ENCODE data around the gene PRMT9.

The PRMT9 gene

GRCh38 chr4:147626903-147627302 is 57.1 kb downstream of the PRMT9 start:
- H3K4me3 ChIP-seq (replicated peaks; ENCODE audit: low read depth, low read length) = no peak overlapping the region
- no peak for TF ChIP-seq CTCF (IDR thresholded peaks at IDR 0.05; ENCODE audit: low read depth, low read length, missing control alignments)
- no peak for DNase-seq (ENCODE audit: extremely low read depth, low read depth)

GRCh38 chr4:147625733-147626132 is 58.2 kb downstream of the PRMT9 start:
- H3K4me3 ChIP-seq (replicated peaks; ENCODE audit: low read depth, low read length) = no peak overlapping the region
- TF ChIP-seq CTCF (IDR thresholded peaks at IDR 0.05; ENCODE audit: low read depth, low read length, missing control alignments) = no peak
- DNase-seq (ENCODE audit: extremely low read depth, low read depth) = no peak

- TF ChIP-seq CTCF (IDR thresholded peaks at IDR 0.05; ENCODE audit: low read depth, low read length, missing control alignments) = no peak
- H3K4me3 ChIP-seq (replicated peaks; ENCODE audit: low read depth, low read length) = no peak overlapping the region
- no peak for DNase-seq (ENCODE audit: extremely low read depth, low read depth)
These were observed 63.6 kb downstream of the PRMT9 start for GRCh38 chr4:147620315-147620714.

GRCh38 chr4:147617841-147618691 is 65.9 kb downstream of the PRMT9 start:
- TF ChIP-seq CTCF (IDR thresholded peaks at IDR 0.05; ENCODE audit: low read depth, low read length, missing control alignments) = no peak
- H3K4me3 ChIP-seq (replicated peaks; ENCODE audit: low read depth, low read length) = peak overlapping the region; percentile 69
- DNase-seq (ENCODE audit: extremely low read depth, low read depth) = no peak

- no peak for TF ChIP-seq CTCF (IDR thresholded peaks at IDR 0.05; ENCODE audit: low read depth, low read length, missing control alignments)
- peak; percentile 84 for DNase-seq (ENCODE audit: extremely low read depth, low read depth)
- H3K4me3 ChIP-seq (replicated peaks; ENCODE audit: low read depth, low read length) = peak within 1 kb of the TSS; percentile 69
These were observed 66.7 kb downstream of the PRMT9 start, which contains the start of gene TMEM184C for GRCh38 chr4:147617173-147617840. Gene TMEM184C, plus strand, starts transcription at chr4:147617397. Its CDS starts 560 bp downstream, at chr4:147617957.

- peak overlapping the region; percentile 69 for H3K4me3 ChIP-seq (replicated peaks; ENCODE audit: low read depth, low read length)
- TF ChIP-seq CTCF (IDR thresholded peaks at IDR 0.05; ENCODE audit: low read depth, low read length, missing control alignments) = no peak
- no peak for DNase-seq (ENCODE audit: extremely low read depth, low read depth)
These were observed 67.2 kb downstream of the PRMT9 start for GRCh38 chr4:147616849-147617172.

Data from HFF-Myc (cell line).